ENCODE results near the gene GRK4.
A peak's percentile ranks its signal among the peaks of the same experiment; 100 is the strongest.
"Not testable (repeated sequence)": the region's sequence is repeated elsewhere in the genome, so short reads cannot be mapped to it uniquely, and the experiment has no call there.

GRK4 gene

GRCh38 chr4:2941138-2942036, 22.0 kb upstream of the GRK4 start:
- DNase-seq (ENCODE audit: low read depth in 2 of 2): no peak

GRCh38 chr4:2942037-2942531, 21.3 kb upstream of the GRK4 start:
- DNase-seq (ENCODE audit: low read depth in 2 of 2): no peak

- DNase-seq (ENCODE audit: low read depth in 2 of 2): no peak
Observed at GRCh38 chr4:2942532-2943363, 20.6 kb upstream of the GRK4 start.

- DNase-seq (ENCODE audit: low read depth in 2 of 2): no peak
Observed at GRCh38 chr4:2943364-2944090, 19.8 kb upstream of the GRK4 start.

- no peak for DNase-seq (ENCODE audit: low read depth in 2 of 2)
Observed at GRCh38 chr4:2944091-2944482, 19.3 kb upstream of the GRK4 start.

- no peak for DNase-seq (ENCODE audit: low read depth in 2 of 2)
Observed at GRCh38 chr4:2944586-2945526, 18.5 kb upstream of the GRK4 start.

- not testable (repeated sequence) for DNase-seq (ENCODE audit: low read depth in 2 of 2)
Observed at GRCh38 chr4:2945619-2946604, 17.5 kb upstream of the GRK4 start.

- no peak for DNase-seq (ENCODE audit: low read depth in 2 of 2)
Observed at GRCh38 chr4:2946812-2947600, 16.4 kb upstream of the GRK4 start.

GRCh38 chr4:2947926-2948325, 15.4 kb upstream of the GRK4 start:
- DNase-seq (ENCODE audit: low read depth in 2 of 2): no peak

- no peak for DNase-seq (ENCODE audit: low read depth in 2 of 2)
Observed at GRCh38 chr4:2948895-2949781, 14.2 kb upstream of the GRK4 start.

- DNase-seq (ENCODE audit: low read depth in 2 of 2): no peak
Observed at GRCh38 chr4:2949782-2950125, 13.6 kb upstream of the GRK4 start.

- no peak for DNase-seq (ENCODE audit: low read depth in 2 of 2)
Observed at GRCh38 chr4:2950221-2950989, 13.0 kb upstream of the GRK4 start.

GRCh38 chr4:2953496-2953895, 9.9 kb upstream of the GRK4 start:
- no peak for DNase-seq (ENCODE audit: low read depth in 2 of 2)

- peak; percentile 82 to 86 for DNase-seq (ENCODE audit: low read depth in 2 of 2)
Observed at GRCh38 chr4:2954358-2955185, 8.8 kb upstream of the GRK4 start.

- DNase-seq (ENCODE audit: low read depth in 2 of 2): not testable (repeated sequence)
Observed at GRCh38 chr4:2955186-2956044, 8.0 kb upstream of the GRK4 start.
